ENCODE measurements around the gene SECISBP2L.
A peak's percentile ranks its signal among the peaks of the same experiment; 100 is the strongest.
"Not testable (repeated sequence)": the region's sequence is repeated elsewhere in the genome, so short reads cannot be mapped to it uniquely, and the experiment has no call there.

SECISBP2L gene, protein sequence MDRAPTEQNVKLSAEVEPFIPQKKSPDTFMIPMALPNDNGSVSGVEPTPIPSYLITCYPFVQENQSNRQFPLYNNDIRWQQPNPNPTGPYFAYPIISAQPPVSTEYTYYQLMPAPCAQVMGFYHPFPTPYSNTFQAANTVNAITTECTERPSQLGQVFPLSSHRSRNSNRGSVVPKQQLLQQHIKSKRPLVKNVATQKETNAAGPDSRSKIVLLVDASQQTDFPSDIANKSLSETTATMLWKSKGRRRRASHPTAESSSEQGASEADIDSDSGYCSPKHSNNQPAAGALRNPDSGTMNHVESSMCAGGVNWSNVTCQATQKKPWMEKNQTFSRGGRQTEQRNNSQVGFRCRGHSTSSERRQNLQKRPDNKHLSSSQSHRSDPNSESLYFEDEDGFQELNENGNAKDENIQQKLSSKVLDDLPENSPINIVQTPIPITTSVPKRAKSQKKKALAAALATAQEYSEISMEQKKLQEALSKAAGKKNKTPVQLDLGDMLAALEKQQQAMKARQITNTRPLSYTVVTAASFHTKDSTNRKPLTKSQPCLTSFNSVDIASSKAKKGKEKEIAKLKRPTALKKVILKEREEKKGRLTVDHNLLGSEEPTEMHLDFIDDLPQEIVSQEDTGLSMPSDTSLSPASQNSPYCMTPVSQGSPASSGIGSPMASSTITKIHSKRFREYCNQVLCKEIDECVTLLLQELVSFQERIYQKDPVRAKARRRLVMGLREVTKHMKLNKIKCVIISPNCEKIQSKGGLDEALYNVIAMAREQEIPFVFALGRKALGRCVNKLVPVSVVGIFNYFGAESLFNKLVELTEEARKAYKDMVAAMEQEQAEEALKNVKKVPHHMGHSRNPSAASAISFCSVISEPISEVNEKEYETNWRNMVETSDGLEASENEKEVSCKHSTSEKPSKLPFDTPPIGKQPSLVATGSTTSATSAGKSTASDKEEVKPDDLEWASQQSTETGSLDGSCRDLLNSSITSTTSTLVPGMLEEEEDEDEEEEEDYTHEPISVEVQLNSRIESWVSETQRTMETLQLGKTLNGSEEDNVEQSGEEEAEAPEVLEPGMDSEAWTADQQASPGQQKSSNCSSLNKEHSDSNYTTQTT

DNA sequence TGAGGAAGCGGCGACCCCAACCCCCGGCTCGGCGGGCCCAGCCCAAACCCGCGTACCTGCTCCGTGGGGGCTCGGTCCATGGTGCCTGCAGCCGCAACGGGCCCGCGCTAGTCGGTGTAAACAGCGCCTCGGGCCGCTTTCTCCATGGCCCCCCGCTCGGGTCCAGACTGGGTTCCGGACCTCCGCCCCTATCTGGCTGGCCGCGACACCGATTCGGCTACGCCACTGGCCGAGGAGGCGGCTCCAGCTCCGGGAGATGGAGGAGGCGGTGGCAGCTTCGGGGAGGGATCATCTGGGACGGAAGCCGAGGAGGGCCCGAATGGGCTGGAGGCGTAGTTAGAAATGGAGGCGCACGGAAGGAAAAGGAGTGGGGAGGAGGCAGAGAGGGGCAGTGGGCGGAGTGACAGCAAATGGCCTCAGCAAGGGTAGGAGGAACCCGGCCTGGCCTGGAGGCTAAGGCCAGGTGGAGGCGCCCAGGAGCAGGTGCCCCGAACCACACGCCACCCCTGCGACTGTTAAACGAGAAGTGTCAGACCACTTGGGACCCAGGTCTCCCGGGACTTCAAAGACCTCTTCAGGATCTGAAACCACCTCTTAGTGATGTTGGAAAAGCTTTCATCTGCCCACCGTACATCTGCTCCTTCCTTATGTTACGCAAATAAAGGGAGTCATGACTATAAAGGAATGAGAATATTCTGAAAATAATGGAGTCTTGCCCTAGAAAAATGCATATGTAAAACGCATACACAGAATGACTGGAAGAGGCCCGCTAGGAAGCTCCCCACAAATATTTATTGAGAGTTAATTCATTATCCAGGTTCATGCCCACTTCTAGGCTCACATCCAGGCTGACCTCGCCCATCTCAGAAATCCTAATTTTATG is at the start of gene SECISBP2L:
TSS of gene SECISBP2L (minus strand) at position 227 of the 883 bp plus-strand sequence. CDS start at position 80, 147 bp downstream.
- DNase-seq (ENCODE audit: low spot score): peak; percentile 78
- FAIRE-seq: peak; percentile 36

DNA sequence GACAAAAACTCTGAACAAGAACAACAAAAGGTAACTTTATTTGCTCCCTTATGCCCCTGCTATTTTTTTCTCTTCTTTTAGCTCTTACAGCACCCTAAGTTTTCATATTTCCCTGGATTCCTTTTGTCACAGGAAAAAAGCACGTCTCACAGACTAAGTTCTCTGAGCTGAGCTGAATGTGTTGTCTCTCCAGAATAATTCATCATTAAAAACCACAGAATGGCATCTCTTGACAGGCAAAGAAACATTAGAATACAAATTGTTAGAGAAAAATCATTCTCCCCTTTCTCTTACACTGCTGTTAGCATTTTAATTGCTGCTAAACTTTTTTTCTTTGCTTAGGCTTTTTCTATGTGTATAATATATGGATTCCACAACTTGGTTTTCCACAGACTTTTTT is 48.7 kb upstream of the SECISBP2L start:
- FAIRE-seq: no peak

GRCh38 chr15:49093252-49094105 is 47.2 kb upstream of the SECISBP2L start:
- DNase-seq (ENCODE audit: low spot score): no peak
- no peak for FAIRE-seq

More for the DNA sequence above, 48.7 kb upstream of the SECISBP2L start:
- DNase-seq (ENCODE audit: low spot score): no peak

GRCh38 chr15:49088996-49089395 is 42.8 kb upstream of the SECISBP2L start:
- FAIRE-seq (no peak), DNase-seq (ENCODE audit: low spot score) (no peak)

DNA sequence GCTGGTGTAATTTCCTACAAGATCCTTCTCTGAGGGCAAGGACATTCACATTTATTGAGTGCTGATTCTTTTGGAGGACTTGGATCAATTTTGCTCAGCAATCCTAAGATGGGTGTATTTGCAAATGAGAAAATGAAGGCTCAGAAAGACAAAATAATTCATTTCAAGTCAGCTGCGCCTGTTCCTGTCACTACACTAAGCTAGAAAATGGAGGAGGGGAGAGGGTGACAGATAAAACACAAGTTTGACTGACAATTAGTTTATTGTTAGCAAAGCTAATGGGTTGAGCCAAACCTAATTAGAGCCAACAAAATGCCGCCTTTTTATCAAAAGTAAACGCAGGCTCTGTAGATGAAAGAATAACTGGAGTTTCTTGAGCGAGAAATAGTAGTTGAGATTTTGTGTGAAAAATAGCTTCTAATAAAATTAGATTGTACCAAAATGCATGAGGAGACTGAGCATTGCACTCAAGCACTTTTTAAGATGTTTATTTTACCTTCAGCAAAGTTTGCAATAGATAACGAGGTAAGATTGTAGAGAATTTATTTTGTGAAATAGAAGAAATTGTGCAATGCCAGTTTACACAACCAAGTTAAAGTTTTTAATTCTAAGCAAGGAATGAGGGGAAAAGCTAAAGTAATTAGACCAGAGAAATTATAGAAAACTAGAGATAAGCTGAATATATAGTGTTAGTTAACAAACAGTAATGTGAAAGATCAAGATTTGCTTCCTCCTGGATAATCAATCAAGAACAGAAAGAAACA is 39.6 kb upstream of the SECISBP2L start:
- FAIRE-seq (no peak), DNase-seq (ENCODE audit: low spot score) (no peak)

GRCh38 chr15:49084285-49084570 is 38.0 kb upstream of the SECISBP2L start:
- FAIRE-seq: no peak

GRCh38 chr15:49083401-49084284 is 37.4 kb upstream of the SECISBP2L start:
- no peak for FAIRE-seq
- no peak for DNase-seq (ENCODE audit: low spot score)

More at GRCh38 chr15:49084285-49084570, 38.0 kb upstream of the SECISBP2L start:
- no peak for DNase-seq (ENCODE audit: low spot score)

DNA sequence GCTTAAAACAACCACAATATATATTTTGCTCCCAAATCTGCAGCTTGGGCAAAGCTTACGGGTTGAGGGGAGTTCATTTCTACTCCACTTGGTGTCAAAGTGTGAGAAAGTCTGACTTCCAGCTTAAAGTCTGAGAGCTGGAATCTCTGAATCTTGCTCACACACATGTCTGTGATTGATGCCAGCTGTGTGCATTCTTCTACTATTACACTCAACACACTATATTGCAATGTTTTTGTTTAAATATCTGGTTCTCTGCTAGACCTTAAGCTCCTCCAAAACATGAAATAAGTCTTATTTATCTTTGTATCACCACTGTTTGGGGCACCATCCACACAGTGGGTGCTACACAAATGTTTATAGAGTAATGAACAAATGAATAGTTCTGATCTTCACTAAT is 36.7 kb upstream of the SECISBP2L start:
- DNase-seq (ENCODE audit: low spot score): no peak
- no peak for FAIRE-seq

DNA sequence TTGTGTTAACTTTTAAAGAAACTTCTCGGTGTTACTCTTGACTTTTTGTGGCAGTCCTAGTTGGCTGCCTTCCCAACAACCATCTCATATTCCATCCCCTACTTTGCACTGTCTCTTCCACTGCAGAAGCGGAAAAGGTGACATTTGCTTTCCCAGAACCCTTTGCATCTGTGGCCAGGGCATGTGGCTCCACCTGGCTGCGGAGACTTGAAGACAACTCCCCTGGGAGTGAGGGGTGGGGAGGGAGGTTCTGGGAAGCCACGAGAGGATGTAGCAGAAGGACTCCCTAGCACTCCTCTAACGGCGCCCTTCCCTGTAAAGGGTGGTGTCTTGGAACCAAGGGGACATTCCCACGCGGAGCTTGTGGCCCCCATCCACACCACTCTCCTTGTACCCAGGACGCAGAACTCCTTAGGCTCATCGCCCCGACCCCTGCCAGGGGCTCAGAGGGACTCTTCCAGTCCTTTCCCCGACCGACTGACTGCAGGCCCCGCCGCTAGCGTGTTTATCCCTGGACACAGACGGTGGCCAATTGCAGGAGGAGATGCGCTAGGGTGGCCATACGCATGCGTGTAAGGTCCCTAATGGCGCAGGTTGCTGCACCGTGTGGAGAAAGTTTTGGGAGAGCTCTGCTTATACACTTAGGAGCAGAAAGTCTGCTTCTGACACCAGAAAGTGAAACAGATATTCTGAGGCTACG is 33.2 kb upstream of the SECISBP2L start:
- FAIRE-seq (no peak), DNase-seq (ENCODE audit: low spot score) (no peak)

GRCh38 chr15:49075881-49076280 is 29.6 kb upstream of the SECISBP2L start:
- DNase-seq (ENCODE audit: low spot score) (no peak), FAIRE-seq (no peak)

DNA sequence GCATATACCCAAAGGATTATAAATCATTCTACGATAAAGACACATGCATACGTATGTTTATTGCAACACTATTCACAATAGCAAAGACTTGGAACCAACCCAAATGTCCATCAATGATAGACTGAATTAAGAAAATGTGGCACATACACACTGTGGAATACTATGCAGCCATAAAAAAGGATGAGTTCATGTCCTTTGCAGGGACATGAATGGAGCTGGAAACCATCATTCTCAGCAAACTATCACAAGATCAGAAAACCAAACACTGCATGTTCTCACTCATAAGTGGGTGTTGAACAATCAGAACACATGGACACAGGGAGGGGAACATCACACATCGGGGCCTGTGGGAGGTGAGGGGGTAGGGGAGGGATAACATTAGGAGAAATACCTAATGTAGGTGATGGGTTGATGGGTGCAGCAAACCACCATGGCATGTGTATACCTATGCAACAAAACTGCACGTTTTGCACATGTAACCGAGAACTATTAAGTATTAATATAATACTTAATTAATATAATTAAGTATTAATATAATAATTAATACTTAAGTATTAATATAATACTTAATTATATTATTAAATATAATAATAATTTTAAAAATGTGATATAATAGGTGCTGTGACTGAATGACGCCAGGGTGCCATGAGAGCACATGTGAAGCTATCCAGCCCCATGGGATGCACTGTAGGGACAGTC is 28.5 kb upstream of the SECISBP2L start:
- not testable (repeated sequence) for FAIRE-seq

DNA sequence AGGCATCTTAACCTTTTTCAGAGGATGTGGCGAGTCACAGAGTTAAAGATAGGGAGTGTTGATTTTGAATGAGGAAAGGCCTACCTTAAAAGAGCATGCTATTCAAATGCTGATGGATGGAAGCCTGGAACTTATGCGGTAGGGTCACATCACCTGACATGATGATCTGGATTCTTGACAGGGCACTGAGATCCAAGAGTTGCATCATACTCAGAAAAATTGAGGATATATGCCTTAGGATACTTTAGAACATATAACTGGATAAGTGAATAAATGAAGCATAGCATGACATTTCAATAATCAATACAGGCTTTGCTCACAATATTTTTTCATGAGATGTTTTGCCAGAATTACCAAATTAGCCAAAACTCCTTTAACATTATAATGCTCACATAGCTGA is 20.1 kb upstream of the SECISBP2L start:
- DNase-seq (ENCODE audit: low spot score): no peak
- FAIRE-seq: no peak

More for the DNA sequence above, 28.5 kb upstream of the SECISBP2L start:
- not testable (repeated sequence) for DNase-seq (ENCODE audit: low spot score)

GRCh38 chr15:49064884-49065283 is 18.6 kb upstream of the SECISBP2L start:
- no peak for FAIRE-seq

DNA sequence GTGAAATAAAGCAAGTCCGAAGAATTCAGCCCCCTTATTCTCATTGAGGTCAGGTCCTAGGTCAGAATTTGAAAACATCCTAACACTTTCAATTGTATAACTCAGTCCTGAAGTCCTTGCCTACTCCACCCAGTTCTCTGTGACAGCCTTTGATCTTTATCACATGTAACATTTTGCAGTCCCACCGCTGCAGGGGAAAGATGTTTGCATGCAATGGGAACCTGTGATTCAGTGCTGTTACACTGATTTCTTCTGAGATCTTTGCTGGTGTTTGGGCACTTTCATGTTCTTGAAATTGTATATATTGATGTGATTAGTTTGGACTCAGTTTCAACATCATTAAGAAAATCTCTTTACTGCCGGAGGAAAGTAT is 18.0 kb upstream of the SECISBP2L start:
- DNase-seq (ENCODE audit: low spot score): no peak
- FAIRE-seq: no peak

More at GRCh38 chr15:49064884-49065283, 18.6 kb upstream of the SECISBP2L start:
- no peak for DNase-seq (ENCODE audit: low spot score)

DNA sequence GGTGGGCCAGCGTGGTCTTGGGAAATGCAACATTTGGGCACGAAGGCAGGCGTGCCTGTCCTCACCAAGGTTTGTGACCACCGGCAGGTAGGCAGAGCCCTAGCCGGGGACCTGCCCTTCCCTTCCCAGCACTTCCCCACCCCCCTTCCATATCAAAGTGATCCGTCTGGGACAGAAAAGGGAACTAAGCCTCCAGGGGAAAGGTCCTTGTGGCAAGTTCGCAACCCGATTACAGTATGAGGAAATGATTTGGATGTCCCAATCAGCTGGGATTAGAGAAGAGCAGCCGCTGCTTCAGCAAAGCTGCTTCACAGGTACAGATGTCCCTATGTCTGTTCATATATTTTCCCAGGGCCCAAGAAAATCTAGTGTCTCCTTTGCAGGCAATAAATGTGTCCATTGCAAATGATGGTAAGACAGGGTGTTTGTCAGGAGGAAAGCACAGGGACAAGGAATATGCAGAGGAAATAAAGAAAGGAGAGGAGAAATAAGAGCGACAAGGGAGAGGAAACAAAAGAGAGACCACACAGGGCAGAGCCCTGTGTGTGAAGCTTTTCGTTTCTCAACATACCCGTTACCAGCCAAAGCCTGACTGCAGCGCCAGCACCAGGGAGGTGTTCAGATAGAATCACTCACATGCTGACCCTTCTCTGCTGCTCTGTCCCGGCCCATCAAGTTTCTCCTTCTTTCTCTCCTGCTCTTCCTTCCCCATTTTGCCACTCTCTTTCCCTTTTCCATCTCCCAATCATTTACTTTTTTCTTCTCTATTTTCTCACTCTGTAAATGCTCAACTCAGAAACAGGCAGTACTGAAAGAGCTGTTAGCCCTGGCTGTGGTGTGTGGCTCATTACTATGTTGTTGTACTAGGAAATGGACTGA is 17.4 kb upstream of the SECISBP2L start:
- no peak for FAIRE-seq
- DNase-seq (ENCODE audit: low spot score): no peak

GRCh38 chr15:49062900-49063299 is 16.7 kb upstream of the SECISBP2L start:
- no peak for FAIRE-seq
- DNase-seq (ENCODE audit: low spot score): no peak
